Endothelial cell of umbilical vein (primary cell): ENCODE measurements around the gene MSL1. TPM values are rescaled to one million over a fixed set of nuclear protein-coding genes. Genes with fewer than 3 reads are reported as not detected.

Experiments
- BruUV-seq: library from RNA; stranded (reverse); fragments of 400-500 nt; replicated peaks from 2 replicates; lab custom pipeline; 2021; lab: Mats Ljungman, UMichigan
- CTCF ChIA-PET: fragments of 300-600, 350-600 bp; sonication (Branson Sonifier 250); formaldehyde crosslinking; loops from one replicate; lab custom pipeline; 2021; ENCODE audit warnings: antibody characterized with exemption, inconsistent platforms; lab: Charles Lee
- POLR2A ChIA-PET: fragments of 300-600, 350-600 bp; sonication (Branson Sonifier 250); formaldehyde crosslinking; loops from one replicate; lab custom pipeline; 2021; ENCODE audit warnings: antibody characterized with exemption, inconsistent platforms; lab: Charles Lee
- DNase-seq: peaks from one replicate; pipeline ENCODE4 v3.0.0-alpha.2; 2011; ENCODE audit warnings: low read depth, low spot score
- FAIRE-seq: peaks from 2 replicates; lab custom pipeline; 2011; peaks lifted over from hg19 to GRCh38; lab: Jason Lieb, UNC
- H2AFZ ChIP-seq: 2 replicates; pipeline ENCODE4 v1.6.0; 2012; ENCODE audit warnings: low read depth, low read length, control low read depth, inconsistent platforms
- H3K27ac ChIP-seq: 2 replicates; pipeline ENCODE4 v1.5.1; 2011; ENCODE audit warnings: low read depth, mild to moderate bottlenecking, control low read depth, low read length, moderate library complexity; ENCODE audit not compliant: insufficient read depth
- H3K27me3 ChIP-seq, 2 experiments: 2 replicates each; pipeline versions ENCODE4 v1.6.0 to v1.6.1; 2011; ENCODE audit warnings: low read length in 2 of 2, mixed read lengths in 1 of 2; ENCODE audit not compliant: control insufficient read depth in 2 of 2, insufficient read depth in 2 of 2
- H3K36me3 ChIP-seq, 2 experiments: 2 replicates in 1 of 2; 3 replicates in 1 of 2; pipeline ENCODE4 v1.5.1; 2011; ENCODE audit warnings: low read length in 2 of 2, mild to moderate bottlenecking in 1 of 2, moderate library complexity in 1 of 2; ENCODE audit not compliant: control insufficient read depth in 2 of 2, insufficient read depth in 2 of 2; ENCODE audit errors: extremely low read depth in 1 of 2
- H3K4me1 ChIP-seq: 3 replicates; pipeline ENCODE4 v1.5.1; 2011; ENCODE audit warnings: mild to moderate bottlenecking, low read length; ENCODE audit not compliant: control insufficient read depth, insufficient read depth; ENCODE audit errors: extremely low read depth
- H3K4me2 ChIP-seq: 2 replicates; pipeline ENCODE4 v1.6.1; 2011; ENCODE audit warnings: low read length, control low read depth, mixed read lengths; ENCODE audit not compliant: insufficient read depth
- H3K4me3 ChIP-seq, 3 experiments: fragments of 200-600 bp in 1 of 3; sonication (generic), shearing (Covaris generic) in 1 of 3; replicated peaks in 1 of 3; 2 replicates each; pipeline ENCODE4 v1.5.1; 2011 to 2016; ENCODE audit warnings: control low read depth in 3 of 3, low read length in 3 of 3, mild to moderate bottlenecking in 2 of 3, inconsistent platforms in 1 of 3, low read depth in 1 of 3, moderate library complexity in 1 of 3; ENCODE audit not compliant: insufficient read depth in 1 of 3
- H3K79me2 ChIP-seq: 2 replicates; pipeline ENCODE4 v1.6.0; 2012; ENCODE audit warnings: low read length, inconsistent platforms; ENCODE audit not compliant: control insufficient read depth, insufficient read depth
- H3K9ac ChIP-seq: replicated peaks from 2 replicates; pipeline ENCODE3; 2011; ENCODE audit warnings: low read length, control low read depth; ENCODE audit not compliant: insufficient read depth; ENCODE audit errors: extremely low read depth
- H3K9me1 ChIP-seq: replicated peaks from 3 replicates; pipeline ENCODE4 v1.6.0; 2011; ENCODE audit warnings: mild to moderate bottlenecking, low read length; ENCODE audit not compliant: control insufficient read depth, insufficient read depth; ENCODE audit errors: extremely low read depth
- H3K9me3 ChIP-seq: replicated peaks from 2 replicates; pipeline ENCODE4 v1.5.1; 2012; ENCODE audit warnings: low read length, inconsistent platforms; ENCODE audit not compliant: control insufficient read depth, insufficient read depth
- H4K20me1 ChIP-seq: replicated peaks from 2 replicates; pipeline ENCODE3; 2011; ENCODE audit warnings: mild to moderate bottlenecking, low read length; ENCODE audit not compliant: control insufficient read depth, insufficient read depth; ENCODE audit errors: extremely low read depth
- CTCF ChIP-seq, 2 donors: IDR thresholded peaks; 1 replicate in 1 of 2; 2 replicates in 1 of 2; pipeline ENCODE4 v1.5.1; 2011; ENCODE audit warnings: low read length in 2 of 2, mild to moderate bottlenecking in 2 of 2, moderate library complexity in 2 of 2, control low read depth in 1 of 2, inconsistent platforms in 1 of 2, low read depth in 1 of 2; ENCODE audit not compliant: insufficient read depth in 1 of 2; ENCODE audit errors: extremely low read depth in 1 of 2
- EZH2 ChIP-seq: IDR thresholded peaks from 2 replicates; pipeline ENCODE4 v1.6.1; 2012; ENCODE audit warnings: borderline replicate concordance, low read depth, mild to moderate bottlenecking, moderate library complexity, low read length, inconsistent platforms; ENCODE audit not compliant: severe bottlenecking
- FOS ChIP-seq: IDR thresholded peaks from 2 replicates; pipeline ENCODE4 v1.6.1; 2011; ENCODE audit warnings: mild to moderate bottlenecking, low read length, moderate library complexity, borderline replicate concordance; ENCODE audit not compliant: insufficient read depth
- GATA2 ChIP-seq: IDR thresholded peaks from 2 replicates; pipeline ENCODE4 v1.7.0; 2011; ENCODE audit warnings: low read depth, mild to moderate bottlenecking, moderate library complexity, mixed read lengths, low read length; ENCODE audit not compliant: insufficient read length, insufficient read depth
- JUN ChIP-seq: IDR thresholded peaks from 2 replicates; pipeline ENCODE4 v1.6.1; 2011; ENCODE audit warnings: borderline replicate concordance, low read depth; ENCODE audit not compliant: insufficient read length, insufficient read depth
- MAX ChIP-seq: IDR thresholded peaks from 2 replicates; pipeline ENCODE4 v1.6.1; 2011; ENCODE audit not compliant: insufficient read depth, insufficient read length
- MYC ChIP-seq: IDR thresholded peaks from one replicate; pipeline ENCODE4 v1.6.1; 2011; ENCODE audit warnings: mild to moderate bottlenecking, low read depth, low read length
- POLR2A ChIP-seq: IDR thresholded peaks from 2 replicates; pipeline ENCODE4 v1.6.1; 2012; ENCODE audit warnings: low read depth, mild to moderate bottlenecking, control low read depth, low read length
- POLR2AphosphoS5 ChIP-seq: IDR thresholded peaks from 2 replicates; pipeline ENCODE4 v1.6.1; 2012; ENCODE audit warnings: low read depth, mild to moderate bottlenecking, control low read depth, low read length, moderate library complexity; ENCODE audit not compliant: insufficient read depth
- dilution Hi-C: fragments of 300-500 bp; cut with MboI; formaldehyde crosslinking; loops from one replicate; pipeline ENCODE4 v1.15.0; 2019; ENCODE audit warnings: low sequenced_read_pairs; ENCODE audit not compliant: extremely low pct_ligation_motif_present
- intact Hi-C: fragments of 100-400 bp; cut with micrococcal nuclease; formaldehyde crosslinking; loops from one replicate; pipeline ENCODE4 v1.10.0; 2022
- polyA plus RNA-seq, 4 experiments: library from polyadenylated mRNA; depleted of rRNA in 3 of 4; stranded (reverse) in 3 of 4; unstranded in 1 of 4; fragments of >200 nt; gene quantifications; 2 replicates each; pipeline versions ENCODE4 v1.2.1 to v1.2.3, GENCODE V29; 2011 to 2012; ENCODE audit warnings: missing spikeins in 1 of 4
- total RNA-seq: library from RNA; stranded (reverse); gene quantifications from 2 replicates; pipeline ENCODE4 v1.2.3, GENCODE V29; 2021

MSL1 gene
- total and polyA plus RNA-seq, 2 donors (not counting 3 experiments of a cell fraction or from before 2014, with no cell fraction given): 30.9 to 95.0 TPM

GRCh38 chr17:40157973-40158372, 36.2 kb downstream of the MSL1 start:
- no peaks in the 10 kb centered on the region for H3K9me3 ChIP-seq
- H3K27me3 ChIP-seq: no peaks in the 10 kb centered on the region
- no TSS peak for BruUV-seq
- H3K9me1 ChIP-seq: no peaks in the 10 kb centered on the region
- no peak overlapping the region for H3K9ac ChIP-seq
- no peak overlapping the region for H3K27ac ChIP-seq
- H3K36me3 ChIP-seq: peaks cover 16 to 21% of the 10 kb centered on the region in 2 experiments
- ChIA-PET CTCF (interaction anchor here (1.2 to 1.4 kb wide), 2 partner anchors 34 to 35 kb away, joined by 3 read pairs; no protein-coding TSS in a partner anchor), POLR2A (interaction anchor here (0.5 kb wide), 1 partner anchor 18 kb away, joined by 3 read pairs; the partner anchor contains the start of gene CASC3)
- no peak overlapping the region for H3K4me3 ChIP-seq
- dilution Hi-C loops: no loop called here
- no peak for DNase-seq
- intact Hi-C loops: no loop called here
- H2AFZ ChIP-seq: no peak overlapping the region
- peaks cover 54% of the 10 kb centered on the region for H3K79me2 ChIP-seq
- TF ChIP-seq GATA2 (no peak), JUN (no peak), MYC (no peak), POLR2A (no peak), POLR2AphosphoS5 (no peak), FOS (no peak), MAX (no peak), CTCF (IDR thresholded peaks at IDR 0.05; ENCODE audit: extremely low read depth in 1 of 2, insufficient read depth in 1 of 2, low read depth in 1 of 2, low read length in 2 of 2) (no peak), EZH2 (no peak)
- H3K4me2 ChIP-seq: no peak overlapping the region
- FAIRE-seq: no peak
- no peaks in the 10 kb centered on the region for H4K20me1 ChIP-seq
- no peaks in the 10 kb centered on the region for H3K4me1 ChIP-seq
